Measurements from ENCODE around the gene CFAP61. TPM values are rescaled to one million over a fixed set of nuclear protein-coding genes. Genes with fewer than 3 reads are reported as not detected.

CFAP61 gene
- total RNA-seq, 4 donors from 2014 or later: 0.34 to 1.6 (median 1.1) TPM

DNA sequence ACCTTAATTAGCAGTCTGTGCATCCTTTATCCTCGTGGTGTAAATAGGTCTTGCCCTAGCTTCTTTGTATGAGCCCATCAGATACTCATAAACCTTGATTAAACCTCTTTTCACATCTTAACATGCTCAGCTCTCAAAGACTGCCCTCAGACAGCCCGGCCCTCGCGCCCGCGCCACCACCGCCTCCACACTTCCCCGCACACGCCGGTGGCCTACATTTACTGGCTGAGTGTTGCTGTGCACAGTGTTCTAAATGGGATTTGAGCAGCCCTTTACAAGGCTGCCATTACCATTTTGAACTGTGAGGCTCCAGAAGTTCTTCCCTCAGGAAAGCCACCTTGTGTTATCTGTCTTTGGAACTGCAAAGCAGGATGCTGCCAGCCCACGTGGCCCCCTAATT, 252.6 kb downstream of the CFAP61 start:
- intact Hi-C loops (cut with DNase I): no loop called here
- Histone ChIP-seq H3K9me3 (no peaks in the 10 kb centered on the region), H3K4me3 (replicated peaks in 1 of 3) (no peak overlapping the region), H3K27me3 (no peaks in the 10 kb centered on the region), H3K36me3 (no peaks in the 10 kb centered on the region), H3K27ac (no peak overlapping the region), H3K4me1 (no peaks in the 10 kb centered on the region)
- DNase-seq: no peak
- no peak for TF ChIP-seq POLR2A (IDR thresholded peaks at IDR 0.05)
- TF ChIP-seq, protein P1, sequence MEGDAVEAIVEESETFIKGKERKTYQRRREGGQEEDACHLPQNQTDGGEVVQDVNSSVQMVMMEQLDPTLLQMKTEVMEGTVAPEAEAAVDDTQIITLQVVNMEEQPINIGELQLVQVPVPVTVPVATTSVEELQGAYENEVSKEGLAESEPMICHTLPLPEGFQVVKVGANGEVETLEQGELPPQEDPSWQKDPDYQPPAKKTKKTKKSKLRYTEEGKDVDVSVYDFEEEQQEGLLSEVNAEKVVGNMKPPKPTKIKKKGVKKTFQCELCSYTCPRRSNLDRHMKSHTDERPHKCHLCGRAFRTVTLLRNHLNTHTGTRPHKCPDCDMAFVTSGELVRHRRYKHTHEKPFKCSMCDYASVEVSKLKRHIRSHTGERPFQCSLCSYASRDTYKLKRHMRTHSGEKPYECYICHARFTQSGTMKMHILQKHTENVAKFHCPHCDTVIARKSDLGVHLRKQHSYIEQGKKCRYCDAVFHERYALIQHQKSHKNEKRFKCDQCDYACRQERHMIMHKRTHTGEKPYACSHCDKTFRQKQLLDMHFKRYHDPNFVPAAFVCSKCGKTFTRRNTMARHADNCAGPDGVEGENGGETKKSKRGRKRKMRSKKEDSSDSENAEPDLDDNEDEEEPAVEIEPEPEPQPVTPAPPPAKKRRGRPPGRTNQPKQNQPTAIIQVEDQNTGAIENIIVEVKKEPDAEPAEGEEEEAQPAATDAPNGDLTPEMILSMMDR (IDR thresholded peaks at IDR 0.05): no peak
- WGBS, 2 donors: 87 to 93% methylated on average over 11 of the region's 11 CpGs

DNA sequence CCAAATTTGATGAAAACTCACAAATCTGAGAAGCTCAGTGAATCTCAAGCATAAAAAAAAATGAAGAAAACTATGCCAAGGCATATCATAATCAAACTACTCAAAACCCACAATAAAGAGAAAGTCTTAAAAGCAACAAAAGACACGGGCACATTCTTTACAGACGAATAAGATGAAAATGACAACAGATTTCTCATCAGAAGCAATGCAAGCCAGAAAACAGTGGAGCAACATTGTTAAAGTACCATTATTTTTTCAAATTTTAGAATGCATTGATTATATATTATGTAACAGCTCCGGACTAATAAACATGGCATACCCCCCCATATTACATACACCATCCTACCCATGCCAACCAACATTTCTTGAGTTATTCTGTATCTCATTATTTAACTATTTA, 260.2 kb downstream of the CFAP61 start:
- H3K9me3 ChIP-seq: no peaks in the 10 kb centered on the region
- H3K4me1 ChIP-seq: no peaks in the 10 kb centered on the region
- WGBS, 2 donors: 88% methylated on average over 3 of the region's 3 CpGs
- no peak overlapping the region for H3K4me3 ChIP-seq (replicated peaks in 1 of 3)
- intact Hi-C loops (cut with DNase I): no loop called here
- H3K27me3 ChIP-seq: no peaks in the 10 kb centered on the region
- no peak overlapping the region for H3K27ac ChIP-seq
- TF ChIP-seq, protein P1 (IDR thresholded peaks at IDR 0.05): no peak
- no peak for TF ChIP-seq POLR2A (IDR thresholded peaks at IDR 0.05)
- no peak for DNase-seq
- H3K36me3 ChIP-seq: no peaks in the 10 kb centered on the region

DNA sequence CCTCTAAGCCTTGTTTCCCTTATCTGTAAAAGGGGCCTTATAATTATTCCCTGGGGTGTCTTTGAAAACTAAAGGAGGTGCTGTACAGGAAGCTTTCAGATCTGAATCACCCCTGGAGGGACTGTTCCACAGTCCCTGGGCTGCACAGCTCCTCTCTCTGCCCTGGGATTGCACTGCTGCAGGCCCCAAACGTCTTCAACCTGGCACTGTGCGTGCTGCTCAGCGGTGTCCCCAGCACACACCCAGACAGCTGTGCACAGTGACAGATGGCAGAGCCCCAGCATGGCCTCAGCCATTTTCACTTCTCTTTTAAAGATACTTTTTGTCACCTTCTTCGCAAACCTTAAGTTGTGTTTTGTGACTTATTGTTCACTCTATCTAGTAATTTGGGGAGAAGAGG, 264.9 kb downstream of the CFAP61 start:
- H3K27ac ChIP-seq: no peak overlapping the region
- no peak for DNase-seq
- no peaks in the 10 kb centered on the region for H3K4me1 ChIP-seq
- intact Hi-C loops (cut with DNase I): no loop called here
- H3K9me3 ChIP-seq: no peaks in the 10 kb centered on the region
- TF ChIP-seq POLR2A (IDR thresholded peaks at IDR 0.05): no peak
- TF ChIP-seq, protein P1 (IDR thresholded peaks at IDR 0.05): no peak
- H3K27me3 ChIP-seq: no peaks in the 10 kb centered on the region
- 69 to 78% methylated on average over 4 of the region's 4 CpGs for WGBS, 2 donors
- H3K36me3 ChIP-seq: no peaks in the 10 kb centered on the region
- no peak overlapping the region for H3K4me3 ChIP-seq (replicated peaks in 1 of 3)

DNA sequence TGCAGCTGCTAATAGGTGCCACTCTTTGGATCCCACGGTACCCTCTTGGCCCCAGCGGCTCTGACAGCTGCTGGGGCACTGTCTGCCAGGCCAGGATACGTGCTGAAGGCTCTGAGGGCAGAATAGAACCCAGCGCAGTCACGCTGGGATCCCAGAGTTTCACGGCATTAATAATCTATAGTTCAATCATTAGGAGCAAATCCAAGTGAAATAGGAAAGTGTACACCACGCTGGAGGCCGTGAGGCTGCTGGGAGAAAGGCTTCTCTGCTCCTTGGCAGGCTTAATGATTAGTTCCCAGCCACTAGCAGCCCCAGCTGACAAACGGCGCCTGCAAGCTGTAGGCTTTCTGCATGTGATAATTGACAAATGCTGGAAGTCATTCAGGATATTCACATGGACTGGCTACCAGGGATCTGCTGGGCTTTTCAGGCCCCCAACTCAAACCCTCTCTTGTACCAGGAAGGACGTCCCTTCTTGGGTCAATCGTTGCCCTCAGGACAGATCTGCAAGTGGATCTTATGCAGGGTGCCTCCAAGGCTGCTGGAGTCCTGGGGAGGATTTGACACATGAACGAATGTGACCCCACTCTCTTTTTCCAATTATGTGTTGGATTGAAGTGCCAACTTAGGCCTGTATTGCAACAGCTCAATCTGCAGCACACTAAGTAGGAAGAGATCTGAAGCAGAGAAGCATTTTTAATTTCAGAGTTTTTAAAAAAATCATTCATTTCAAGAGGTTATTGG, 265.5 kb downstream of the CFAP61 start:
- intact Hi-C loops (cut with DNase I): no loop called here

More for the DNA sequence above, 265.5 kb downstream of the CFAP61 start:
- Histone ChIP-seq H3K36me3 (no peaks in the 10 kb centered on the region), H3K4me1 (no peaks in the 10 kb centered on the region), H3K27me3 (no peaks in the 10 kb centered on the region), H3K4me3 (replicated peaks in 1 of 3) (no peak overlapping the region), H3K27ac (no peak overlapping the region), H3K9me3 (no peaks in the 10 kb centered on the region)
- no peak for TF ChIP-seq POLR2A (IDR thresholded peaks at IDR 0.05)
- TF ChIP-seq, protein P1 (IDR thresholded peaks at IDR 0.05): no peak
- no peak for DNase-seq
- WGBS, 2 donors: 62 to 74% methylated on average over 13 of the region's 13 CpGs

All from thyroid gland (tissue), 4 donors.